Measurements from ENCODE around the gene ACOT6. TPM values are rescaled to one million over a fixed set of nuclear protein-coding genes. Genes with fewer than 3 reads are reported as not detected.

Gene ACOT6
- total and polyA plus RNA-seq, 3 donors from 2014 or later: 0.57 to 1.2 (median 0.94) TPM

DNA sequence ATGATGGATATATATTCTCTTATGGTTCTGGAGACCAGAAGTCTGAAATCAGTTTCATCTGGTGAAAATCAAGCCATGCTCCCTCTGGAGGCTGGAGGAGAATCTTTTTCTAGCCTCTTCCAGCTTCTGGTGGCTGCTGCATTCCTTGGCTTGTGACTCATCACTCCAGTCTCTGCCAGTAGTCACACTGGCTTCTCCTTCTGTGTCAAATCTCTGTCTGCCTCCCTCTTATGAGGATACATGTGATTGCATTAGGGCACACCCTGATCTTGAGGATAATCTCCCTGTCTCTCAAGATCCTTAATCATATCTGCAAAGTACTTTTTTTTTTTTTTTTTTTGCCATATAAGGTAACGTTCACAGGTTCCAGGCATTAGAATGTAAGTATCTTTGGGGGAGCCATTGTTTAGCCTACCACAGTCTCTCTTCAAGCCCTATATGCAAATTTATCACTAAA lies 50.2 kb downstream of the ACOT6 start:
- no peak overlapping the region for H3K4me3 ChIP-seq
- intact Hi-C loops (cut with DNase I; ENCODE audit: low total_unique reads): no loop called here
- no peak overlapping the region for H3K27ac ChIP-seq
- no peaks in the 10 kb centered on the region for H3K36me3 ChIP-seq (ENCODE audit: low read depth, missing control alignments)
- no peaks in the 10 kb centered on the region for H3K27me3 ChIP-seq
- no peak for DNase-seq
- TF ChIP-seq, protein P1, sequence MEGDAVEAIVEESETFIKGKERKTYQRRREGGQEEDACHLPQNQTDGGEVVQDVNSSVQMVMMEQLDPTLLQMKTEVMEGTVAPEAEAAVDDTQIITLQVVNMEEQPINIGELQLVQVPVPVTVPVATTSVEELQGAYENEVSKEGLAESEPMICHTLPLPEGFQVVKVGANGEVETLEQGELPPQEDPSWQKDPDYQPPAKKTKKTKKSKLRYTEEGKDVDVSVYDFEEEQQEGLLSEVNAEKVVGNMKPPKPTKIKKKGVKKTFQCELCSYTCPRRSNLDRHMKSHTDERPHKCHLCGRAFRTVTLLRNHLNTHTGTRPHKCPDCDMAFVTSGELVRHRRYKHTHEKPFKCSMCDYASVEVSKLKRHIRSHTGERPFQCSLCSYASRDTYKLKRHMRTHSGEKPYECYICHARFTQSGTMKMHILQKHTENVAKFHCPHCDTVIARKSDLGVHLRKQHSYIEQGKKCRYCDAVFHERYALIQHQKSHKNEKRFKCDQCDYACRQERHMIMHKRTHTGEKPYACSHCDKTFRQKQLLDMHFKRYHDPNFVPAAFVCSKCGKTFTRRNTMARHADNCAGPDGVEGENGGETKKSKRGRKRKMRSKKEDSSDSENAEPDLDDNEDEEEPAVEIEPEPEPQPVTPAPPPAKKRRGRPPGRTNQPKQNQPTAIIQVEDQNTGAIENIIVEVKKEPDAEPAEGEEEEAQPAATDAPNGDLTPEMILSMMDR (IDR thresholded peaks at IDR 0.05): no peak
- TF ChIP-seq POLR2A (IDR thresholded peaks at IDR 0.05): no peak
- no peaks in the 10 kb centered on the region for H3K9me3 ChIP-seq
- 71 to 90% methylated on average over 1 of the region's 1 CpG for WGBS, 2 donors
- peaks cover 2% of the 10 kb centered on the region for H3K4me1 ChIP-seq

DNA sequence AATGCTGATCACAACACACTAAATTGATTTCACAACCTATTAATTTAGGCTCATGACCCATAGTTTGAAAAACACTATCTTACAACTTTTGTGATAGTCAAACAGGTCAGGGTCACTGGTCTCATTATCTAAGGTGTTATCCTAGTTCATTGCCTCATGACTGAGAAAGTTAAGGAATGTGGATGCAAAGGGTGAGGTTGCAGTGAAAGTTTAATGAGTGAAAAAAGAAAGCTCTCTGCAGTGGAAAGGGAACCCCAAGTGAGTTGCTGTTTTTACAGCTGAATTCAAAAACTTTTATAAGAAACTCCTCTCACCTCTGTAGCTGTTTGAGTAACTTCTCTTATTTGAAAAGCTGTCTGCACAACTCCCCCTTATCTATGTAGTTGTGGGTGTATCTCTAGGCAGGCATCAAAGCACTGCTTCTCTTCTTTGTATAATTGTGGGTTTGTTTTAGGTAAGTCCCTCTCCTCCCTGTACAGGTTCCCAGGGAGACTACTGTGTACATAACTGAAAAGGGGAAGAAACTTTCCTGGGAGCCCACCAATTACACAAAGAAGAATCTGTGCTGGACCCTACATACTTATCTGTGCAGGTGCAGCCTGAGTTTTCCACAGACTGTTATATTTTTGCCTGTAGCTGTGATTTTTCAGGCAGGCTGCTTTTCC lies 51.4 kb downstream of the ACOT6 start:
- no peak for TF ChIP-seq POLR2A (IDR thresholded peaks at IDR 0.05)
- TF ChIP-seq, protein P1 (IDR thresholded peaks at IDR 0.05): no peak
- H3K27ac ChIP-seq: peak overlapping the region in 1 of 2 donors; percentile 5
- peaks cover 2% of the 10 kb centered on the region for H3K4me1 ChIP-seq
- no peaks in the 10 kb centered on the region for H3K9me3 ChIP-seq
- intact Hi-C loops (cut with DNase I; ENCODE audit: low total_unique reads): no loop called here
- H3K27me3 ChIP-seq: no peaks in the 10 kb centered on the region
- DNase-seq: no peak
- H3K4me3 ChIP-seq: no peak overlapping the region
- H3K36me3 ChIP-seq (ENCODE audit: low read depth, missing control alignments): no peaks in the 10 kb centered on the region

DNA sequence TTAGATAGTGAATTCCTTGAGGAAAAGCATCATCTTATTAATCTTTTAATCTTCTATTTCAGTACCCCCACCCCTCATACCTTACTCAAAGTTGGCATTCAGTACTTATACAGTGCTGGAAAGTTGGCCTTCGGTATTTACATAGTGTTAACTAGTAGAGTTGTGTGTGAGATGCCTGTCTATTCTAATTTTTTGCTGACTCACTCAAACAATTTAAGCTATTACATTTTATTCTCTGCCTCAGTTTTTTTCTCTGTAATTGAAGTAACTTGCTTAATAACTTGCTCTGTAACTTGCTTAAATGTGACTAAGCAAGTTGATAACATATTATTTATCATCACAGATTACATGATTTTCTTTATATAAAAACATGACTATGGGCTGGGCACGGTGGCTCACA lies 52.8 kb downstream of the ACOT6 start:
- Histone ChIP-seq H3K4me1 (peaks cover 2% of the 10 kb centered on the region), H3K36me3 (ENCODE audit: low read depth, missing control alignments) (no peaks in the 10 kb centered on the region), H3K27ac (no peak overlapping the region), H3K9me3 (no peaks in the 10 kb centered on the region), H3K4me3 (no peak overlapping the region), H3K27me3 (no peaks in the 10 kb centered on the region)
- DNase-seq: no peak
- TF ChIP-seq, protein P1 (IDR thresholded peaks at IDR 0.05): no peak
- TF ChIP-seq POLR2A (IDR thresholded peaks at IDR 0.05): no peak
- 95 to 98% methylated on average over 2 of the region's 2 CpGs for WGBS, 2 donors
- intact Hi-C loops (cut with DNase I; ENCODE audit: low total_unique reads): no loop called here

DNA sequence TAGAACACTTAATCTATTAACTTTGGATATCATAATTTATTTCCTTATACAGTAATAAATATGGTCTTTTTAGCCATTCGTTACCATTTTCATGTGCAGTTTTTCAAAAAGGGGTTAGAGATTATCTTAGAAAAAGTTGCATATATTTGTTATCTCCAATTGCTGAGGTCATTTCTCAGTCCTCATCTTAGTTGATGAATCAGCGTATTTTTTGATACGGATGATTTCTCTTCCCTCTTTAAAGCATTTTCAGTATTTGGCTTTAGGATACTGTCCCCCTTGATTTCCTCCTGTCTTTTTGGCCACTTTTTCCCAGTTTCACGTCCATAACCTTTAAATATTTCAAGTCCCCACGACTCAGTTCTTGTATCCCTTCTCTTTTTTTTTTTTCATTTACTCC lies 54.3 kb downstream of the ACOT6 start:
- DNase-seq: no peak
- TF ChIP-seq, protein P1 (IDR thresholded peaks at IDR 0.05): no peak
- no peak for TF ChIP-seq POLR2A (IDR thresholded peaks at IDR 0.05)
- Histone ChIP-seq H3K27ac (no peak overlapping the region), H3K36me3 (ENCODE audit: low read depth, missing control alignments) (no peaks in the 10 kb centered on the region), H3K4me1 (peaks cover 2% of the 10 kb centered on the region), H3K27me3 (no peaks in the 10 kb centered on the region), H3K9me3 (no peaks in the 10 kb centered on the region), H3K4me3 (no peak overlapping the region)
- intact Hi-C loops (cut with DNase I; ENCODE audit: low total_unique reads): no loop called here
- 71 to 79% methylated on average over 5 of the region's 5 CpGs for WGBS, 2 donors

DNA sequence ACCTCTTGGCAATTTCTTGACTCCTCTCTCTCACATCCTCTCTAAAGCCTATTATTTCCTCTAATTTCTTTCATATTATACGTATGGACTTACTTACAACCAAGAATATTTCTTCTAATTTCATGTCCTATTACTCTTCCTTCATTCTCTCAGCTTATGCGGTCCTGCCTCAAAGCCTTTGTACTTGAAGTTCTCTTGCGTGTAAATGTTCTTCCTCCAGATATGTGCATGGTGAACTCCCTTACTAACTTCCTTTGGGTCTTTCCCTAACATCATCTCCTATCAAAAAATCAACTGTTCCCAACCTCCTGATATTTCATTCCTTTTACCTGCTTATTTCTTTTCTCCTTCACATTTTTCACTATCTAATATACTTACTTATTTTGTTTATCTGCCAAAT lies 55.5 kb downstream of the ACOT6 start:
- no peaks in the 10 kb centered on the region for H3K9me3 ChIP-seq
- H3K27me3 ChIP-seq: no peaks in the 10 kb centered on the region
- peaks cover 2% of the 10 kb centered on the region for H3K4me1 ChIP-seq
- no peak overlapping the region for H3K27ac ChIP-seq
- H3K36me3 ChIP-seq (ENCODE audit: low read depth, missing control alignments): no peaks in the 10 kb centered on the region
- TF ChIP-seq, protein P1 (IDR thresholded peaks at IDR 0.05): no peak
- TF ChIP-seq POLR2A (IDR thresholded peaks at IDR 0.05): no peak
- intact Hi-C loops (cut with DNase I; ENCODE audit: low total_unique reads): no loop called here
- 79 to 83% methylated on average over 3 of the region's 3 CpGs for WGBS, 2 donors
- no peak overlapping the region for H3K4me3 ChIP-seq
- DNase-seq: no peak
